RWPE1 (cell line): ENCODE results near the gene RNF103.

Source experiments
- CTCF ChIA-PET: fragments of 350-600 bp; sonication (Branson Sonifier 250); formaldehyde crosslinking; extraction: SDS; loops from one replicate; lab custom pipeline; 2021; lab: Yijun Ruan, JAX
- POLR2A ChIA-PET: fragments of 400-600 bp; formaldehyde crosslinking; extraction: SDS; loops from one replicate; lab custom pipeline; 2020; ENCODE audit warnings: antibody characterized with exemption; ENCODE audit not compliant: low non-redundant PET; lab: Yijun Ruan, JAX
- DNase-seq: peaks from one replicate; pipeline ENCODE4 v3.0.0; 2012; ENCODE audit warnings: low spot score
- H3K27ac ChIP-seq: fragments of 450-650 bp; 2 replicates; pipeline ENCODE4 v1.5.1; 2017
- CTCF ChIP-seq: fragments of 450-650 bp; conservative IDR thresholded peaks from 2 replicates; pipeline ENCODE4 v1.5.1; 2017; ENCODE audit warnings: low read depth, mild to moderate bottlenecking

The RNF103 gene

GRCh38 chr2:86584151-86584913 is 39.3 kb downstream of the RNF103 start:
- POLR2A ChIA-PET = no interaction called here
- no peak for TF ChIP-seq CTCF
- CTCF ChIA-PET = no interaction called here
- H3K27ac ChIP-seq = no peak overlapping the region
- DNase-seq = no peak

- CTCF ChIA-PET = no interaction called here
- no peak overlapping the region for H3K27ac ChIP-seq
- POLR2A ChIA-PET = no interaction called here
- DNase-seq = no peak
- TF ChIP-seq CTCF = no peak
Observed at GRCh38 chr2:86580560-86580959, 43.1 kb downstream of the RNF103 start.

- POLR2A ChIA-PET = no interaction called here
- no peak for TF ChIP-seq CTCF
- no peak for DNase-seq
Observed at GRCh38 chr2:86577817-86578456, 45.7 kb downstream of the RNF103 start.

GRCh38 chr2:86570059-86570458 is 53.6 kb downstream of the RNF103 start:
- DNase-seq = no peak
- no peak for TF ChIP-seq CTCF
- ChIA-PET CTCF (no interaction called here), POLR2A (no interaction called here)
- no peak overlapping the region for H3K27ac ChIP-seq

More at GRCh38 chr2:86577817-86578456, 45.7 kb downstream of the RNF103 start:
- CTCF ChIA-PET = interaction anchor here (0.6 kb wide), 1 partner anchor 21 kb away, joined by 3 read pairs; no protein-coding TSS in a partner anchor
- no peak overlapping the region for H3K27ac ChIP-seq

- ChIA-PET CTCF (no interaction called here), POLR2A (no interaction called here)
- TF ChIP-seq CTCF = no peak
- no peak overlapping the region for H3K27ac ChIP-seq
- no peak for DNase-seq
Observed at GRCh38 chr2:86566821-86567190, 56.9 kb downstream of the RNF103 start.

- no peak overlapping the region for H3K27ac ChIP-seq
- no peak for DNase-seq
- POLR2A ChIA-PET = no interaction called here
- CTCF ChIA-PET = no interaction called here
- TF ChIP-seq CTCF = no peak
Observed at GRCh38 chr2:86566158-86566820, 57.4 kb downstream of the RNF103 start.
